ENCODE results near the gene GRAMD2A. TPM values are rescaled to one million over a fixed set of nuclear protein-coding genes. Genes with fewer than 3 reads are reported as not detected.

Gene GRAMD2A
- total RNA-seq, 1 experiment from 2014 or later = 1.2 TPM

DNA sequence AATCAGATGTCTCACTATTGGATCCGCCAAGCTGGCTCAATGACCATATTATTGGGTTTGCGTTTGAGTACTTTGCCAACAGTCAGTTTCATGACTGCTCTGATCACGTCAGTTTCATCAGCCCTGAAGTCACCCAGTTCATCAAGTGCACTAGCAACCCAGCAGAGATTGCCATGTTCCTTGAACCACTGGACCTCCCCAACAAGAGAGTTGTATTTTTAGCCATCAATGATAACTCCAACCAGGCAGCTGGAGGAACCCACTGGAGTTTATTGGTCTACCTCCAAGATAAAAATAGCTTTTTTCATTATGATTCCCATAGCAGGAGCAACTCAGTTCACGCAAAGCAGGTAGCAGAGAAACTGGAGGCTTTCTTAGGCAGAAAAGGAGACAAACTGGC is 57.9 kb downstream of the GRAMD2A start:
- H3K27me3 ChIP-seq (replicated peaks; ENCODE audit: control insufficient read depth, insufficient read depth, low read length) = no peaks in the 10 kb centered on the region
- no peak overlapping the region for H3K27ac Mint-ChIP-seq (ENCODE audit: unreplicated experiment)
- POLR2A ChIA-PET = no interaction called here

DNA sequence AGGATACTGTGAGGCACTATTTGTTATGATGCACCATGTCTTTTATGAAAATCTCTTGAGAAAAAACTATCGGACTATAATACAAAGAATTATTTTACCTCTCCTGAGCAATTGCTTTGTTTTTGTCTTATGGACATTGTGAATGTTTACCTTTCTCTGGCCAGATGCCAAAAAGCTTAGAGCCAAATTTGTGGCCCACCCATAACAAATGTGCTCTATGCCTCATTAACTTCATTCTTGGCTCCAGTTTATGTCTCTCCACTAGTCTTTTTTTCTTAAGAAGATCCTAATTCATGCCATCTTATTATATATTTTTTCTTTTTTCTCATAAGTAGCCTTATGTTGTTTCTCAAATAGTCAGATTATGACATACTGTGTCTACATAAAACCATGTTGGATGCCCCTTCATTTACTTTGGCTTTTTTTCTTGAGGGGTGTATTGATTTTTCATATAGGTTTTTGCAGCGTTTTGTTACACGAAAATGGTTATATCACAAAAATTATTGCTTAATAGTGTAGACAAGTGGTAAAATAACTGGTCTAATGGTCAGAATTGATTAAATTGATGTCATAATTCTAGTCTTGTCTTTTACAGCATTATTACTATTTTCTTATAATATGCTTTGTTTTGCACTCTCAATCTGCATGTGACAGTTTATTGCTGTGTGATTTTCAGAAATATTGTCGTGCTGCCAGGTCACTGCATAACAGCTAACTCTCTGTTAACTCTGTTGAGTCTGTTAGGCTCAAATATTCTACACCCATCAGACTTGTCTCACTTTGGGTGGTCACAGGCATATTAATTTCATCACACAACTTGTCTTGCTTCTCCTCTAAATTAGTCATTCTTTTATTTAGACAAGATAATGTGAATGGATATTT is 61.2 kb downstream of the GRAMD2A start:
- H3K27me3 Mint-ChIP-seq (ENCODE audit: insufficient read depth, unreplicated experiment) = no peaks in the 10 kb centered on the region
- ChIA-PET CTCF (no interaction called here), POLR2A (no interaction called here)
- no TSS peak for BruUV-seq (replicated peaks)
- Histone ChIP-seq H3K4me1 (peaks cover 25% of the 10 kb centered on the region), H3K27me3 (replicated peaks; ENCODE audit: control insufficient read depth, insufficient read depth, low read length) (no peaks in the 10 kb centered on the region), H3K36me3 (ENCODE audit: control insufficient read depth, insufficient read depth, low read length) (no peaks in the 10 kb centered on the region), H3K9me3 (no peaks in the 10 kb centered on the region), H3K4me3 (ENCODE audit: low read depth, low read length) (no peak overlapping the region)
- no peaks in the 10 kb centered on the region for H3K36me3 Mint-ChIP-seq (ENCODE audit: insufficient read depth, unreplicated experiment)
- peaks cover 10% of the 10 kb centered on the region for H3K4me1 Mint-ChIP-seq (ENCODE audit: low read depth, unreplicated experiment)
- intact Hi-C loops (cut with micrococcal nuclease; ENCODE audit: unreplicated experiment) = no loop called here
- no peaks in the 10 kb centered on the region for H3K9me3 Mint-ChIP-seq (ENCODE audit: unreplicated experiment)
- TF ChIP-seq CTCF (IDR thresholded peaks at IDR 0.05; ENCODE audit: insufficient read depth in 1 of 2, low read depth in 1 of 2, low read length in 1 of 2, severe bottlenecking in 1 of 2, unreplicated experiment in 1 of 2) = no peak
- DNase-seq = no peak
- H3K4me3 Mint-ChIP-seq (ENCODE audit: unreplicated experiment) = no peak overlapping the region
- H3K27ac Mint-ChIP-seq (ENCODE audit: unreplicated experiment) = no peak overlapping the region

More for the DNA sequence above, 57.9 kb downstream of the GRAMD2A start:
- no TSS peak for BruUV-seq (replicated peaks)
- intact Hi-C loops (cut with micrococcal nuclease; ENCODE audit: unreplicated experiment) = loop anchor here (5.0 kb wide), 1 partner anchor 127 kb away; no protein-coding TSS in a partner anchor
- Mint-ChIP-seq H3K36me3 (ENCODE audit: insufficient read depth, unreplicated experiment) (no peaks in the 10 kb centered on the region), H3K4me3 (ENCODE audit: unreplicated experiment) (no peak overlapping the region), H3K4me1 (ENCODE audit: low read depth, unreplicated experiment) (peaks cover 14% of the 10 kb centered on the region), H3K9me3 (ENCODE audit: unreplicated experiment) (no peaks in the 10 kb centered on the region), H3K27me3 (ENCODE audit: insufficient read depth, unreplicated experiment) (no peaks in the 10 kb centered on the region)
- CTCF ChIA-PET = no interaction called here
- Histone ChIP-seq H3K36me3 (ENCODE audit: control insufficient read depth, insufficient read depth, low read length) (no peaks in the 10 kb centered on the region), H3K9me3 (no peaks in the 10 kb centered on the region), H3K4me3 (ENCODE audit: low read depth, low read length) (no peak overlapping the region), H3K4me1 (peaks cover 38% of the 10 kb centered on the region)
- no peak for DNase-seq
- TF ChIP-seq CTCF (IDR thresholded peaks at IDR 0.05; ENCODE audit: insufficient read depth in 1 of 2, low read depth in 1 of 2, low read length in 1 of 2, severe bottlenecking in 1 of 2, unreplicated experiment in 1 of 2) = no peak

DNA sequence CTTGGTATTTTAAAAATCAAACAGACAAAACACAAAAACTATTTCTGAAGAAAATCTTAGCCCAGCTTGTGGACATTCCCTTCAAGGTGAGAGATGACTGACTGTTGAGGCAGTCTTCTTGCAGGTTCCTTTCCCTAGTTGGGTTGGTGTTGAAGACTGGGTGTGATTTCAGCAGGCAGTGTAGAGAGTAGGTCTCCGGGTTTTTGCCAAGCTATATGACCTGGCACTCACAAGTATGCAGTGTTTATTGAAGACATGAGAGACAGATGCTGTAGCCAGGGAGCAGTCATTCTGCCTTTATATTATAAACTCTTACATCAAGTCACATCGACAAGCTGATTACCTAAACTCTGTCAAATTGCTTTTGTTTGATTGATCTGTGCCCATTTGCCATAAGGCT is 61.9 kb downstream of the GRAMD2A start:
- H3K9me3 ChIP-seq = no peaks in the 10 kb centered on the region
- ChIA-PET POLR2A (no interaction called here), CTCF (no interaction called here)
- no peaks in the 10 kb centered on the region for H3K36me3 Mint-ChIP-seq (ENCODE audit: insufficient read depth, unreplicated experiment)
- no peaks in the 10 kb centered on the region for H3K27me3 Mint-ChIP-seq (ENCODE audit: insufficient read depth, unreplicated experiment)
- DNase-seq = no peak
- intact Hi-C loops (cut with micrococcal nuclease; ENCODE audit: unreplicated experiment) = no loop called here
- H3K27ac Mint-ChIP-seq (ENCODE audit: unreplicated experiment) = no peak overlapping the region
- no peak for TF ChIP-seq CTCF (IDR thresholded peaks at IDR 0.05; ENCODE audit: insufficient read depth in 1 of 2, low read depth in 1 of 2, low read length in 1 of 2, severe bottlenecking in 1 of 2, unreplicated experiment in 1 of 2)
- no peaks in the 10 kb centered on the region for H3K27me3 ChIP-seq (replicated peaks; ENCODE audit: control insufficient read depth, insufficient read depth, low read length)
- no peak overlapping the region for H3K4me3 ChIP-seq (ENCODE audit: low read depth, low read length)
- no peaks in the 10 kb centered on the region for H3K9me3 Mint-ChIP-seq (ENCODE audit: unreplicated experiment)
- H3K36me3 ChIP-seq (ENCODE audit: control insufficient read depth, insufficient read depth, low read length) = no peaks in the 10 kb centered on the region
- no TSS peak for BruUV-seq (replicated peaks)
- peaks cover 18% of the 10 kb centered on the region for H3K4me1 ChIP-seq
- no peak overlapping the region for H3K4me3 Mint-ChIP-seq (ENCODE audit: unreplicated experiment)
- H3K4me1 Mint-ChIP-seq (ENCODE audit: low read depth, unreplicated experiment) = peaks cover 3% of the 10 kb centered on the region
